Astrocyte of the hippocampus (primary cell): ENCODE data around the gene C2orf66.

Source experiments
- DNase-seq: peaks from one replicate; pipeline ENCODE4 v3.0.0; 2011; ENCODE audit warnings: low read depth, low spot score

C2orf66 gene

GRCh38 chr2:196759378-196759706 is 49.8 kb downstream of the C2orf66 start:
- no peak for DNase-seq

GRCh38 chr2:196758474-196759377 is 50.4 kb downstream of the C2orf66 start:
- DNase-seq: peak; percentile 28
